GM23338 (cell line): ENCODE measurements around the gene E2F6. TPM values are rescaled to one million over a fixed set of nuclear protein-coding genes. Genes with fewer than 3 reads are reported as not detected.

Source experiments
- ATAC-seq: fragments of 200-7000 bp; cut with Tn5 transposase; 3 replicates; pipeline ENCODE4 v1.9.1; 2020
- DNase-seq: peaks from one replicate; pipeline ENCODE4 v3.0.0-alpha.2; 2015; ENCODE audit warnings: low spot score
- H2AFZ ChIP-seq: fragments of 200-600 bp; sonication (generic); 2 replicates; pipeline ENCODE4 v1.8.0; 2016; ENCODE audit warnings: antibody characterized with exemption, mild to moderate bottlenecking, moderate library complexity
- H3F3A ChIP-seq: fragments of 200-600 bp; sonication (generic); replicated peaks from 2 replicates; pipeline ENCODE4 v1.8.0; 2017; ENCODE audit warnings: antibody characterized with exemption, mixed run types, low read depth
- H3K27ac ChIP-seq: fragments of 200-600 bp; sonication (generic); 2 replicates; pipeline ENCODE4 v1.6.1; 2016; ENCODE audit warnings: low read depth
- H3K27me3 ChIP-seq: fragments of 200-600 bp; sonication (generic); 2 replicates; pipeline ENCODE4 v1.8.0; 2016; ENCODE audit warnings: mild to moderate bottlenecking, mixed run types, moderate library complexity; ENCODE audit not compliant: insufficient read depth
- H3K36me3 ChIP-seq: fragments of 200-600 bp; sonication (generic); 2 replicates; pipeline ENCODE4 v1.8.0; 2016; ENCODE audit warnings: mild to moderate bottlenecking; ENCODE audit not compliant: insufficient read depth
- H3K4me1 ChIP-seq: fragments of 200-600 bp; sonication (generic); 2 replicates; pipeline ENCODE4 v1.8.0; 2016; ENCODE audit warnings: mild to moderate bottlenecking, moderate library complexity; ENCODE audit not compliant: insufficient read depth
- H3K4me2 ChIP-seq: fragments of 200-600 bp; sonication (generic); 2 replicates; pipeline ENCODE4 v1.7.1; 2017; ENCODE audit warnings: mixed run types
- H3K4me3 ChIP-seq: fragments of 200-600 bp; sonication (generic); 2 replicates; pipeline ENCODE4 v1.6.1; 2016; ENCODE audit warnings: mixed run types
- H3K79me2 ChIP-seq: fragments of 200-600 bp; sonication (generic); replicated peaks from 2 replicates; pipeline ENCODE4 v1.8.0; 2017; ENCODE audit warnings: mild to moderate bottlenecking; ENCODE audit not compliant: insufficient read depth
- H3K9me2 ChIP-seq: fragments of 200-600 bp; sonication (generic); 2 replicates; pipeline ENCODE4 v1.8.0; 2017; ENCODE audit not compliant: insufficient read depth
- H4K20me1 ChIP-seq: fragments of 200-600 bp; sonication (generic); replicated peaks from 2 replicates; pipeline ENCODE4 v1.8.0; 2017; ENCODE audit warnings: mild to moderate bottlenecking; ENCODE audit not compliant: insufficient read depth
- H3K27ac Mint-ChIP-seq: 2 replicates; pipeline ENCODE4 v1.8.0; 2020; ENCODE audit warnings: inconsistent platforms, mild to moderate bottlenecking, moderate library complexity, mixed read lengths
- H3K27me3 Mint-ChIP-seq: 3 replicates; pipeline ENCODE4 v1.8.0; 2022; ENCODE audit warnings: low read depth, mild to moderate bottlenecking, moderate library complexity, mixed read lengths, inconsistent platforms; ENCODE audit not compliant: insufficient read depth, poor library complexity
- H3K36me3 Mint-ChIP-seq: 3 replicates; pipeline ENCODE4 v1.8.0; 2021; ENCODE audit warnings: low read depth, mild to moderate bottlenecking, inconsistent platforms, moderate library complexity, mixed read lengths
- H3K4me1 Mint-ChIP-seq: 3 replicates; pipeline ENCODE4 v1.8.0; 2020; ENCODE audit warnings: mild to moderate bottlenecking, inconsistent platforms, mixed read lengths
- H3K4me3 Mint-ChIP-seq: 3 replicates; pipeline ENCODE4 v1.8.0; 2021; ENCODE audit warnings: moderate library complexity, mild to moderate bottlenecking, inconsistent platforms, mixed read lengths
- H3K9me3 Mint-ChIP-seq: 3 replicates; pipeline ENCODE4 v1.8.0; 2020; ENCODE audit warnings: moderate library complexity, mild to moderate bottlenecking, inconsistent platforms, mixed read lengths
- CREB1 ChIP-seq: fragments of 250-450 bp; sonication (Bioruptor Pico); IDR thresholded peaks from 2 replicates; pipeline ENCODE4 v1.5.0; 2020; ENCODE audit warnings: low read depth, mild to moderate bottlenecking, moderate library complexity
- EZH2phosphoT487 ChIP-seq: fragments of 200-600 bp; sonication (generic); IDR thresholded peaks from one replicate; pipeline ENCODE4 v1.8.1; 2018; ENCODE audit warnings: antibody characterized with exemption; ENCODE audit not compliant: unreplicated experiment
- POLR2AphosphoS5 ChIP-seq: IDR thresholded peaks from 2 replicates; pipeline ENCODE4 v1.6.1; 2016; ENCODE audit warnings: antibody characterized with exemption, low read depth
- ZNF114 ChIP-seq: fragments of 250-450 bp; sonication (Bioruptor Pico); IDR thresholded peaks from 2 replicates; pipeline ENCODE4 v1.5.0; 2020; ENCODE audit warnings: mild to moderate bottlenecking, moderate library complexity
- polyA plus RNA-seq: library from polyadenylated mRNA; unstranded; fragments of >200 nt; fragmentation: Nextera tagmentation; extraction: Ambion mirVana; gene quantifications from 2 replicates; pipeline ENCODE4 v1.2.1, GENCODE V29; 2016
- total RNA-seq: library from RNA; depleted of rRNA; stranded (reverse); fragments of >200 nt; shearing (Covaris generic); gene quantifications from 2 replicates; pipeline ENCODE4 v1.2.3, GENCODE V29; 2014
- TF ChIP-seq, protein P1 (sequence below): IDR thresholded peaks from one replicate; pipeline ENCODE4 v1.6.1; 2018; ENCODE audit warnings: antibody characterized with exemption; ENCODE audit not compliant: unreplicated experiment
- TF ChIP-seq, protein P2 (sequence below), 2 experiments: fragments of 200-600 bp in 1 of 2; sonication (generic) in 1 of 2; conservative IDR thresholded peaks; 2 replicates each; pipeline versions ENCODE4 v1.5.1 to v1.6.1; 2016 to 2017; ENCODE audit warnings: antibody characterized with exemption in 2 of 2, low read depth in 2 of 2, mild to moderate bottlenecking in 2 of 2, moderate library complexity in 1 of 2
- TF ChIP-seq, protein P3 (sequence below): fragments of 250-450 bp; sonication (Bioruptor Pico); IDR thresholded peaks from 2 replicates; pipeline ENCODE4 v1.5.0; 2020; ENCODE audit warnings: mild to moderate bottlenecking, moderate library complexity

The E2F6 gene
- total and polyA plus RNA-seq, 2 experiments from 2014 or later: 16.9 to 20.7 TPM

DNA sequence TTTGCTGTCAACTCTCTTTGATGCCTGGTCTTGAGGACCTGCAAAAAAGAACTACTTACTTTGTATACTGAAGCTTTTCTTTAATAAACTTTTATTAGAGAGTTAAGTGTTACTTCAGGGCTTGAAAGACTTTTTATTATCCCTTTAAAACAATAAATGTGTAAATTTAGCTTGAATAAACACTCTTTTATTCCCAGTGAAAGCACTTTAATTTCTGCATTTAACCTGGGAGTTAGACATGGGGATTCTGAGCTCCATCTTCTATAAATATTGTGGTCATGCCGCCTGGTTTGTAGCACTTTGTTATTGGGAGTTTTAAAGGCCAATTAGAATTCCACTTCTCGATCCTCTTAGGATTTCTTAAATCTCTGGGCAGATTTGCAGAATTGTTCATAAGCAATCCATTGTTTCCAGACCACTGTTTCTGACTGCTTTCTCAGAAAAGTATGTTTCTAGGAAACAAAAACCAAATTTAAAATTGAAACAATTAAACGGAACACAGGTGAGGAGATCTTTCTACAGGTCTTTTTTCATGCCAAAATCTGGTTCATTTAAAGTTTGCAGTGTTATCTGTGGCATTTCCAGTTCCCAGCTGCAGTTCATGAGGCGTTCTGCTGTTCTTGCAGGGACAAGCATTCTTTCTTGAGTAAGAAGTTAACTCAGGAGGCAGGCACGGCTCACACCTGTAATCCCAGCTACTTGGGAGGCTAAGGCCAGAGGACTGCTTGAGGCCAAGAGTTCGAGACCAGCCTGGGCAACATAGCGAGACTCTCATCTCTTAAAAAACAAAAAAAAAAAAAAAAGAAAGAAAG, 18.1 kb upstream of the E2F6 start:
- H2AFZ ChIP-seq: no peak overlapping the region
- H3K27me3 Mint-ChIP-seq: peaks cover 16% of the 10 kb centered on the region
- no peak overlapping the region for H3K27ac Mint-ChIP-seq
- peaks cover 14% of the 10 kb centered on the region; the same call in 1 of the 2 replicates for H3K4me1 ChIP-seq
- DNase-seq (no peak), ATAC-seq (no peak)
- peaks cover 23% of the 10 kb centered on the region for H3K27me3 ChIP-seq
- peaks cover 7% of the 10 kb centered on the region; the same call in 2 of the 3 replicates for H3K36me3 Mint-ChIP-seq
- peaks cover 5% of the 10 kb centered on the region; the same call in 1 of the 2 replicates for H3F3A ChIP-seq
- peaks cover 3% of the 10 kb centered on the region; the same call in 2 of the 3 replicates for H3K9me3 Mint-ChIP-seq
- peak overlapping the region; percentile 71 for H3K4me2 ChIP-seq
- no peak overlapping the region for H3K27ac ChIP-seq
- H3K79me2 ChIP-seq: peaks cover 46% of the 10 kb centered on the region
- H3K4me1 Mint-ChIP-seq: peaks cover 18% of the 10 kb centered on the region
- peak overlapping the region; percentile 83 for H3K4me3 ChIP-seq
- H3K4me3 Mint-ChIP-seq: peak overlapping the region; percentile 99
- H4K20me1 ChIP-seq: peaks cover 8% of the 10 kb centered on the region; the same call in 1 of the 2 replicates
- TF ChIP-seq POLR2AphosphoS5: no peak
- no peaks in the 10 kb centered on the region for H3K9me2 ChIP-seq
- no peaks in the 10 kb centered on the region for H3K36me3 ChIP-seq

DNA sequence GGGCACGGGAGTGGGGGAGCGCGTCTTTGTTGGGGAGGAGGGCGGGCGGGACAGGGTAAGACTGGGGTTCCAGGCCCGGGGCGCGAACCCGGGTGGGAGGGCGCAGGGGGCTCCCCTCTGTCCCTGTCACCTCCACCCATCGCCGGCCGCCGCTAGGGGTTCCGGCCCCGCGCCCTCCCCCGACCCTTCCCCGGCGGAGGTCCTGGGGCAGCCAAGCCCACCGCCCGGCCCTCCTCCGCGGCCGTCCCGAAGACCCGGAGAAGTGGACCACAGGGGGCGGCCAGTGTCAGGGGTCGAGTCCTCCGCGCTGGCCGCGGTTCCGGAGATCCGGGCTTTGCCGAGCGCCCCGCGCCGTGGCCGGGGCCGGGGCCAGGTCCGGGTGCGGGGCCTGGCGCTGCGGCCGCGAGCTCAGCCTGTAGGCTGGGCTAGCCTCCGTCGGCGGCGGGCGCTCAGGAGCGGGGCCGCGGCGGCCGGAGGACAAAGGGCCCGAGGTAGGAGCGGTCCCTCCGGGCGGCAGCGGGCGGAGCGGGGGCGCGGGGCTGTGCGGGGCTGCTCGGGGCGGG, 16.6 kb upstream of the E2F6 start:
- peak overlapping the region; percentile 91; the same call in 1 of the 2 replicates for H2AFZ ChIP-seq
- H3K4me2 ChIP-seq: peak overlapping the region; percentile 71
- TF ChIP-seq POLR2AphosphoS5 (peak; percentile 41; the same call in 1 of the 2 replicates), CREB1 (peak; percentile 81), EZH2phosphoT487 (no peak), ZNF114 (CRISPR knock-in tag) (peak; percentile 77; the same call in 1 of the 2 replicates)
- TF ChIP-seq, protein P1, sequence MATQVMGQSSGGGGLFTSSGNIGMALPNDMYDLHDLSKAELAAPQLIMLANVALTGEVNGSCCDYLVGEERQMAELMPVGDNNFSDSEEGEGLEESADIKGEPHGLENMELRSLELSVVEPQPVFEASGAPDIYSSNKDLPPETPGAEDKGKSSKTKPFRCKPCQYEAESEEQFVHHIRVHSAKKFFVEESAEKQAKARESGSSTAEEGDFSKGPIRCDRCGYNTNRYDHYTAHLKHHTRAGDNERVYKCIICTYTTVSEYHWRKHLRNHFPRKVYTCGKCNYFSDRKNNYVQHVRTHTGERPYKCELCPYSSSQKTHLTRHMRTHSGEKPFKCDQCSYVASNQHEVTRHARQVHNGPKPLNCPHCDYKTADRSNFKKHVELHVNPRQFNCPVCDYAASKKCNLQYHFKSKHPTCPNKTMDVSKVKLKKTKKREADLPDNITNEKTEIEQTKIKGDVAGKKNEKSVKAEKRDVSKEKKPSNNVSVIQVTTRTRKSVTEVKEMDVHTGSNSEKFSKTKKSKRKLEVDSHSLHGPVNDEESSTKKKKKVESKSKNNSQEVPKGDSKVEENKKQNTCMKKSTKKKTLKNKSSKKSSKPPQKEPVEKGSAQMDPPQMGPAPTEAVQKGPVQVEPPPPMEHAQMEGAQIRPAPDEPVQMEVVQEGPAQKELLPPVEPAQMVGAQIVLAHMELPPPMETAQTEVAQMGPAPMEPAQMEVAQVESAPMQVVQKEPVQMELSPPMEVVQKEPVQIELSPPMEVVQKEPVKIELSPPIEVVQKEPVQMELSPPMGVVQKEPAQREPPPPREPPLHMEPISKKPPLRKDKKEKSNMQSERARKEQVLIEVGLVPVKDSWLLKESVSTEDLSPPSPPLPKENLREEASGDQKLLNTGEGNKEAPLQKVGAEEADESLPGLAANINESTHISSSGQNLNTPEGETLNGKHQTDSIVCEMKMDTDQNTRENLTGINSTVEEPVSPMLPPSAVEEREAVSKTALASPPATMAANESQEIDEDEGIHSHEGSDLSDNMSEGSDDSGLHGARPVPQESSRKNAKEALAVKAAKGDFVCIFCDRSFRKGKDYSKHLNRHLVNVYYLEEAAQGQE: no peak
- TF ChIP-seq, protein P2, sequence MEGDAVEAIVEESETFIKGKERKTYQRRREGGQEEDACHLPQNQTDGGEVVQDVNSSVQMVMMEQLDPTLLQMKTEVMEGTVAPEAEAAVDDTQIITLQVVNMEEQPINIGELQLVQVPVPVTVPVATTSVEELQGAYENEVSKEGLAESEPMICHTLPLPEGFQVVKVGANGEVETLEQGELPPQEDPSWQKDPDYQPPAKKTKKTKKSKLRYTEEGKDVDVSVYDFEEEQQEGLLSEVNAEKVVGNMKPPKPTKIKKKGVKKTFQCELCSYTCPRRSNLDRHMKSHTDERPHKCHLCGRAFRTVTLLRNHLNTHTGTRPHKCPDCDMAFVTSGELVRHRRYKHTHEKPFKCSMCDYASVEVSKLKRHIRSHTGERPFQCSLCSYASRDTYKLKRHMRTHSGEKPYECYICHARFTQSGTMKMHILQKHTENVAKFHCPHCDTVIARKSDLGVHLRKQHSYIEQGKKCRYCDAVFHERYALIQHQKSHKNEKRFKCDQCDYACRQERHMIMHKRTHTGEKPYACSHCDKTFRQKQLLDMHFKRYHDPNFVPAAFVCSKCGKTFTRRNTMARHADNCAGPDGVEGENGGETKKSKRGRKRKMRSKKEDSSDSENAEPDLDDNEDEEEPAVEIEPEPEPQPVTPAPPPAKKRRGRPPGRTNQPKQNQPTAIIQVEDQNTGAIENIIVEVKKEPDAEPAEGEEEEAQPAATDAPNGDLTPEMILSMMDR (conservative IDR thresholded peaks at IDR 0.05; ENCODE audit: low read depth in 2 of 2): no peak
- TF ChIP-seq, protein P3, sequence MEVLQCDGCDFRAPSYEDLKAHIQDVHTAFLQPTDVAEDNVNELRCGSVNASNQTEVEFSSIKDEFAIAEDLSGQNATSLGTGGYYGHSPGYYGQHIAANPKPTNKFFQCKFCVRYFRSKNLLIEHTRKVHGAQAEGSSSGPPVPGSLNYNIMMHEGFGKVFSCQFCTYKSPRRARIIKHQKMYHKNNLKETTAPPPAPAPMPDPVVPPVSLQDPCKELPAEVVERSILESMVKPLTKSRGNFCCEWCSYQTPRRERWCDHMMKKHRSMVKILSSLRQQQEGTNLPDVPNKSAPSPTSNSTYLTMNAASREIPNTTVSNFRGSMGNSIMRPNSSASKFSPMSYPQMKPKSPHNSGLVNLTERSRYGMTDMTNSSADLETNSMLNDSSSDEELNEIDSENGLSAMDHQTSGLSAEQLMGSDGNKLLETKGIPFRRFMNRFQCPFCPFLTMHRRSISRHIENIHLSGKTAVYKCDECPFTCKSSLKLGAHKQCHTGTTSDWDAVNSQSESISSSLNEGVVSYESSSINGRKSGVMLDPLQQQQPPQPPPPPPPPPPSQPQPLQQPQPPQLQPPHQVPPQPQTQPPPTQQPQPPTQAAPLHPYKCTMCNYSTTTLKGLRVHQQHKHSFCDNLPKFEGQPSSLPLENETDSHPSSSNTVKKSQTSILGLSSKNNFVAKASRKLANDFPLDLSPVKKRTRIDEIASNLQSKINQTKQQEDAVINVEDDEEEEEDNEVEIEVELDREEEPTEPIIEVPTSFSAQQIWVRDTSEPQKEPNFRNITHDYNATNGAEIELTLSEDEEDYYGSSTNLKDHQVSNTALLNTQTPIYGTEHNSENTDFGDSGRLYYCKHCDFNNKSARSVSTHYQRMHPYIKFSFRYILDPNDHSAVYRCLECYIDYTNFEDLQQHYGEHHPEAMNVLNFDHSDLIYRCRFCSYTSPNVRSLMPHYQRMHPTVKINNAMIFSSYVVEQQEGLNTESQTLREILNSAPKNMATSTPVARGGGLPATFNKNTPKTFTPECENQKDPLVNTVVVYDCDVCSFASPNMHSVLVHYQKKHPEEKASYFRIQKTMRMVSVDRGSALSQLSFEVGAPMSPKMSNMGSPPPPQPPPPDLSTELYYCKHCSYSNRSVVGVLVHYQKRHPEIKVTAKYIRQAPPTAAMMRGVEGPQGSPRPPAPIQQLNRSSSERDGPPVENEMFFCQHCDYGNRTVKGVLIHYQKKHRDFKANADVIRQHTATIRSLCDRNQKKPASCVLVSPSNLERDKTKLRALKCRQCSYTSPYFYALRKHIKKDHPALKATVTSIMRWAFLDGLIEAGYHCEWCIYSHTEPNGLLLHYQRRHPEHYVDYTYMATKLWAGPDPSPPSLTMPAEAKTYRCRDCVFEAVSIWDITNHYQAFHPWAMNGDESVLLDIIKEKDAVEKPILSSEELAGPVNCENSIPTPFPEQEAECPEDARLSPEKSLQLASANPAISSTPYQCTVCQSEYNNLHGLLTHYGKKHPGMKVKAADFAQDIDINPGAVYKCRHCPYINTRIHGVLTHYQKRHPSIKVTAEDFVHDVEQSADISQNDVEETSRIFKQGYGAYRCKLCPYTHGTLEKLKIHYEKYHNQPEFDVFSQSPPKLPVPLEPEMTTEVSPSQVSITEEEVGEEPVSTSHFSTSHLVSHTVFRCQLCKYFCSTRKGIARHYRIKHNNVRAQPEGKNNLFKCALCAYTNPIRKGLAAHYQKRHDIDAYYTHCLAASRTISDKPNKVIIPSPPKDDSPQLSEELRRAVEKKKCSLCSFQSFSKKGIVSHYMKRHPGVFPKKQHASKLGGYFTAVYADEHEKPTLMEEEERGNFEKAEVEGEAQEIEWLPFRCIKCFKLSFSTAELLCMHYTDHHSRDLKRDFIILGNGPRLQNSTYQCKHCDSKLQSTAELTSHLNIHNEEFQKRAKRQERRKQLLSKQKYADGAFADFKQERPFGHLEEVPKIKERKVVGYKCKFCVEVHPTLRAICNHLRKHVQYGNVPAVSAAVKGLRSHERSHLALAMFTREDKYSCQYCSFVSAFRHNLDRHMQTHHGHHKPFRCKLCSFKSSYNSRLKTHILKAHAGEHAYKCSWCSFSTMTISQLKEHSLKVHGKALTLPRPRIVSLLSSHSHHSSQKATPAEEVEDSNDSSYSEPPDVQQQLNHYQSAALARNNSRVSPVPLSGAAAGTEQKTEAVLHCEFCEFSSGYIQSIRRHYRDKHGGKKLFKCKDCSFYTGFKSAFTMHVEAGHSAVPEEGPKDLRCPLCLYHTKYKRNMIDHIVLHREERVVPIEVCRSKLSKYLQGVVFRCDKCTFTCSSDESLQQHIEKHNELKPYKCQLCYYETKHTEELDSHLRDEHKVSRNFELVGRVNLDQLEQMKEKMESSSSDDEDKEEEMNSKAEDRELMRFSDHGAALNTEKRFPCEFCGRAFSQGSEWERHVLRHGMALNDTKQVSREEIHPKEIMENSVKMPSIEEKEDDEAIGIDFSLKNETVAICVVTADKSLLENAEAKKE (CRISPR knock-in tag): peak; percentile 43; the same call in 1 of the 2 replicates

More for the DNA sequence above, 16.6 kb upstream of the E2F6 start:
- Mint-ChIP-seq H3K4me1 (peaks cover 21% of the 10 kb centered on the region), H3K36me3 (peaks cover 6% of the 10 kb centered on the region; the same call in 2 of the 3 replicates), H3K27ac (no peak overlapping the region), H3K4me3 (peak overlapping the region; percentile 99; the same call in 2 of the 3 replicates), H3K9me3 (peaks cover 3% of the 10 kb centered on the region; the same call in 2 of the 3 replicates), H3K27me3 (peaks cover 16% of the 10 kb centered on the region)
- Histone ChIP-seq H3K36me3 (no peaks in the 10 kb centered on the region), H3K27me3 (peaks cover 23% of the 10 kb centered on the region), H3K9me2 (no peaks in the 10 kb centered on the region), H3K27ac (no peak overlapping the region), H4K20me1 (0 out of 2 replicates have a peak, but pooled peaks cover 6% of the 10 kb centered on the region), H3K4me1 (peaks cover 14% of the 10 kb centered on the region; the same call in 1 of the 2 replicates), H3F3A (peaks cover 5% of the 10 kb centered on the region; the same call in 1 of the 2 replicates), H3K4me3 (peak overlapping the region; percentile 83), H3K79me2 (peaks cover 31% of the 10 kb centered on the region)
- peak; percentile 84 for ATAC-seq
- peak; percentile 89 for DNase-seq
